SK-N-SH (cell line): ENCODE data around the gene ABR. TPM values are rescaled to one million over a fixed set of nuclear protein-coding genes. Genes with fewer than 3 reads are reported as not detected.

Source experiments
- CTCF ChIA-PET: fragments of 300-600, 350-600 bp; formaldehyde crosslinking; extraction: SDS; loops from one replicate; lab custom pipeline; 2021; lab: Yijun Ruan, JAX
- POLR2A ChIA-PET: fragments of 350-600 bp; sonication (Branson Sonifier 250); formaldehyde crosslinking; extraction: SDS; loops from one replicate; lab custom pipeline; 2020; ENCODE audit warnings: antibody characterized with exemption, inconsistent platforms; lab: Yijun Ruan, JAX
- DNase-seq: peaks from one replicate; pipeline ENCODE4 v3.0.0; 2012
- H2AFZ ChIP-seq: fragments of 200-600 bp; sonication (generic); 2 replicates; pipeline ENCODE4 v1.8.1; 2016; ENCODE audit warnings: antibody characterized with exemption, mild to moderate bottlenecking, low read depth
- H3F3A ChIP-seq: fragments of 200-600 bp; sonication (generic); replicated peaks from 2 replicates; pipeline ENCODE3; 2016; ENCODE audit warnings: antibody characterized with exemption, mild to moderate bottlenecking; ENCODE audit not compliant: insufficient read depth
- H3K27ac ChIP-seq, 2 experiments: fragments of 200-500 bp in 1 of 2; fragments of 200-600 bp in 1 of 2; sonication (Bioruptor generic) in 1 of 2; sonication (generic), shearing (Covaris generic) in 1 of 2; 2 replicates each; pipeline versions ENCODE4 v1.5.1 to v1.6.1; 2014 to 2016; ENCODE audit warnings: low read depth in 2 of 2, inconsistent platforms in 1 of 2, low read length in 1 of 2, mild to moderate bottlenecking in 1 of 2, mixed read lengths in 1 of 2
- H3K27me3 ChIP-seq: fragments of 200-600 bp; sonication (generic), shearing (Covaris generic); 2 replicates; pipeline ENCODE4 v1.6.1; 2016; ENCODE audit warnings: mixed run types; ENCODE audit not compliant: insufficient read depth
- H3K36me3 ChIP-seq, 2 experiments: fragments of 200-500 bp in 1 of 2; fragments of 200-600 bp in 1 of 2; sonication (Bioruptor generic) in 1 of 2; sonication (generic) in 1 of 2; replicated peaks in 1 of 2; 2 replicates each; pipeline versions ENCODE3 to v1.5.1; 2014 to 2016; ENCODE audit warnings: low read length in 1 of 2, mild to moderate bottlenecking in 1 of 2; ENCODE audit not compliant: insufficient read depth in 2 of 2, control insufficient read depth in 1 of 2
- H3K4me1 ChIP-seq, 2 experiments: fragments of 200-500 bp in 1 of 2; fragments of 200-600 bp in 1 of 2; sonication (Bioruptor generic) in 1 of 2; sonication (generic), shearing (Covaris generic) in 1 of 2; 2 replicates each; pipeline versions ENCODE4 v1.5.1 to v1.6.1; 2014 to 2016; ENCODE audit warnings: low read depth in 1 of 2, low read length in 1 of 2, mixed run types in 1 of 2; ENCODE audit not compliant: insufficient read depth in 2 of 2, control insufficient read depth in 1 of 2
- H3K4me2 ChIP-seq: fragments of 200-600 bp; sonication (generic), shearing (Covaris generic); 2 replicates; pipeline ENCODE4 v1.6.1; 2017; ENCODE audit warnings: mixed run types
- H3K4me3 ChIP-seq, 2 experiments: fragments of 200-500 bp in 1 of 2; fragments of 200-600 bp in 1 of 2; sonication (Bioruptor generic) in 1 of 2; sonication (generic), shearing (Covaris generic) in 1 of 2; 2 replicates each; pipeline versions ENCODE4 v1.5.1 to v1.8.1; 2014 to 2016; ENCODE audit warnings: low read depth in 2 of 2, inconsistent platforms in 1 of 2, low read length in 1 of 2, mild to moderate bottlenecking in 1 of 2, mixed read lengths in 1 of 2, moderate library complexity in 1 of 2
- H3K79me2 ChIP-seq: fragments of 200-600 bp; sonication (generic); 2 replicates; pipeline ENCODE4 v1.8.1; 2017; ENCODE audit warnings: mild to moderate bottlenecking; ENCODE audit not compliant: insufficient read depth
- H3K9ac ChIP-seq: fragments of 200-600 bp; sonication (generic); 2 replicates; pipeline ENCODE4 v1.6.1; 2017; ENCODE audit warnings: mixed run types
- H3K9me2 ChIP-seq: fragments of 200-600 bp; sonication (generic); 2 replicates; pipeline ENCODE4 v1.6.1; 2017; ENCODE audit warnings: mixed run types
- H3K9me3 ChIP-seq: fragments of 200-600 bp; sonication (generic); 2 replicates; pipeline ENCODE4 v1.6.1; 2017; ENCODE audit warnings: mixed run types, mild to moderate bottlenecking, moderate library complexity
- H4K20me1 ChIP-seq: fragments of 200-600 bp; sonication (generic); 2 replicates; pipeline ENCODE4 v1.6.1; 2017; ENCODE audit warnings: mild to moderate bottlenecking, mixed run types; ENCODE audit not compliant: insufficient read depth
- CHD2 ChIP-seq: fragments of 150-350 bp; IDR thresholded peaks from 2 replicates; pipeline ENCODE4 v1.6.1; 2018; ENCODE audit warnings: low read length; ENCODE audit not compliant: partially characterized antibody
- EP300 ChIP-seq, 2 experiments: IDR thresholded peaks; 2 replicates each; pipeline versions ENCODE4 v1.4.0 to v1.6.1; 2012; ENCODE audit warnings: borderline replicate concordance in 1 of 2, low read depth in 1 of 2, low read length in 1 of 2
- EZH2phosphoT487 ChIP-seq: fragments of 200-600 bp; sonication (generic); IDR thresholded peaks from 2 replicates; pipeline ENCODE4 v1.6.1; 2017; ENCODE audit warnings: low read depth, mixed run types, mild to moderate bottlenecking, antibody characterized with exemption, moderate library complexity, borderline replicate concordance
- FOXJ3 ChIP-seq: sonication (generic); formaldehyde crosslinking; IDR thresholded peaks from 2 replicates; pipeline ENCODE4 v1.5.1; 2020; ENCODE audit warnings: mild to moderate bottlenecking, missing genetic modification reagents
- GABPA ChIP-seq: IDR thresholded peaks from 2 replicates; pipeline ENCODE4 v1.4.0; 2012; ENCODE audit warnings: low read depth, mild to moderate bottlenecking
- MEF2A ChIP-seq: IDR thresholded peaks from 2 replicates; pipeline ENCODE4 v1.4.0; 2012; ENCODE audit warnings: low read depth, borderline replicate concordance
- MXI1 ChIP-seq: IDR thresholded peaks from 2 replicates; pipeline ENCODE4 v1.6.1; 2012; ENCODE audit warnings: mild to moderate bottlenecking, low read depth, low read length, improper control_type of control experiment
- NFIC ChIP-seq: IDR thresholded peaks from 2 replicates; pipeline ENCODE4 v1.4.0; 2012; ENCODE audit warnings: borderline replicate concordance
- NRF1 ChIP-seq: IDR thresholded peaks from 2 replicates; pipeline ENCODE4 v1.6.1; 2012; ENCODE audit warnings: low read depth, mild to moderate bottlenecking, low read length
- PBX3 ChIP-seq: IDR thresholded peaks from 2 replicates; pipeline ENCODE4; 2012
- RCOR1 ChIP-seq: fragments of 150-350 bp; IDR thresholded peaks from 2 replicates; pipeline ENCODE4 v1.6.1; 2017; ENCODE audit warnings: antibody characterized with exemption, low read length
- REST ChIP-seq: IDR thresholded peaks from 2 replicates; pipeline ENCODE4 v1.6.1; 2012; ENCODE audit warnings: mild to moderate bottlenecking, low read depth, low read length, moderate library complexity
- RXRA ChIP-seq: IDR thresholded peaks from 2 replicates; pipeline ENCODE4 v1.4.0; 2012; ENCODE audit warnings: low read depth, mild to moderate bottlenecking, borderline replicate concordance
- SMC3 ChIP-seq: IDR thresholded peaks from 2 replicates; pipeline ENCODE4 v1.6.1; 2012; ENCODE audit warnings: low read depth, low read length, improper control_type of control experiment
- TAF1 ChIP-seq: IDR thresholded peaks from 2 replicates; pipeline ENCODE4 v1.6.1; 2012; ENCODE audit warnings: low read depth, mild to moderate bottlenecking, low read length, moderate library complexity, borderline replicate concordance
- TCF12 ChIP-seq: IDR thresholded peaks from 2 replicates; pipeline ENCODE4 v1.4.0; 2012
- YY1 ChIP-seq: IDR thresholded peaks from 2 replicates; pipeline ENCODE4 v1.4.0; 2012; ENCODE audit warnings: low read depth, mild to moderate bottlenecking
- WGBS: methylation state at CpG from one replicate; pipeline ENCODE4 v1.1.6; 2017; ENCODE audit warnings: low lambda C conversion rate; 5-methylcytosine and 5-hydroxymethylcytosine counted together
- polyA plus RNA-seq, 3 experiments: library from polyadenylated mRNA; depleted of rRNA; stranded (reverse); fragments of >200 nt; gene quantifications; 2 replicates each; pipeline ENCODE4 v1.2.3, GENCODE V29; 2012
- TF ChIP-seq, protein P1 (sequence below): IDR thresholded peaks from 2 replicates; pipeline ENCODE4 v1.4.0; 2012; ENCODE audit warnings: low read depth

The ABR gene
- polyA plus RNA-seq, 1 of the 3 experiments (the other 2 are of a cell fraction), result 117 TPM

DNA sequence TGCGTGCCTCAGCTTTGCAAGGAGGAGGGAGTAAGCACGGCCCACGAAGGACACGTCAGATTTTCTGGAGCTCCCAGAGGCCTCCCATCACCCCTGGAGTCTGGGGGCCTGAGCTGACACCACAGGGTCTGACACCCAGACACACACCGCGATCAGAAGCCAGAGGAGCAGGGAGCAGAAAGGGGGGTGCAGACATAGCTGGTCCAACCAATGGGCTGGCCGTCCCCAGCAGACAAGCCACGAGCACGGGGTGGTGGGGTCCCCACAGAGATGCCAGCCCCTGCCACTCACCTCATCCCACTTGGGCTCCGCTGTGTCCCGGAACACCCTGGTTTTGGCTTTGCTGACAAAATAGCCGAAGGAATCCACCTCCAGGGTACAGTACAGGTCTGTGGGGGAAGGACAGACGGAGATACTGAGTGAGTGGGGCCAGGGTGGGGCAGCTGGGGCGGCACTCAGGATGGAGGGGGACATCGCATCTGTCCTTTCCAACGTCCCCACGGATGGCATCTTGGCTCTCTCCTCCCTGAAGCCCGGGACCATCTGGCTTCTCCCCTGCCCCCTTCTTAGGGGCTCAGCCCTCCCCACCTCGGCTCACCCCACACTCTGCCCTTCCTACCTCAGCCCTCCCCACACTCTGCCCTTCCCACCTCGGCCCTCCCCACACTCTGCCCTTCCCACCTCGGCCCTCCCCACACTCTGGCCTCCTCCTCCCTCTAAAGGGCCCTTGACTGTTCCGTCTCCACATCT, 129.4 kb downstream of the ABR start:
- Histone ChIP-seq H3K4me3 (no peak overlapping the region), H3K79me2 (no peaks in the 10 kb centered on the region), H3K9me3 (no peaks in the 10 kb centered on the region), H3K36me3 (peaks cover 15 to 33% of the 10 kb centered on the region in 2 experiments), H3K9ac (no peak overlapping the region), H3K9me2 (no peaks in the 10 kb centered on the region), H3K27ac (no peak overlapping the region), H3K27me3 (no peaks in the 10 kb centered on the region), H3F3A (no peaks in the 10 kb centered on the region), H4K20me1 (no peaks in the 10 kb centered on the region), H2AFZ (no peak overlapping the region), H3K4me1 (no peaks in the 10 kb centered on the region; a peak in 1 of 4 replicates), H3K4me2 (no peak overlapping the region)
- POLR2A ChIA-PET, result interaction anchor here (0.5 kb wide), 1 partner anchor 35 kb away, joined by 3 read pairs; no protein-coding TSS in a partner anchor
- no peak for DNase-seq
- 91% methylated on average over 11 of the region's 22 CpGs for WGBS
- CTCF ChIA-PET, result interaction anchor here (0.8 to 1.2 kb wide), 5 partner anchors 8 to 52 kb away, joined by 3 to 6 read pairs (median 4); no protein-coding TSS in a partner anchor
- no peak for TF ChIP-seq NFIC
- TF ChIP-seq RXRA, result no peak
- TF ChIP-seq EP300 (IDR thresholded peaks at IDR 0.05; ENCODE audit: borderline replicate concordance in 1 of 2, low read depth in 1 of 2, low read length in 1 of 2), result no peak
- no peak for TF ChIP-seq EZH2phosphoT487
- TF ChIP-seq FOXJ3 (CRISPR knock-in tag), result no peak
- no peak for TF ChIP-seq SMC3
- no peak for TF ChIP-seq TAF1
- no peak for TF ChIP-seq NRF1
- TF ChIP-seq MEF2A, result no peak
- no peak for TF ChIP-seq CHD2
- TF ChIP-seq RCOR1, result no peak
- TF ChIP-seq GABPA, result no peak
- TF ChIP-seq, protein P1, sequence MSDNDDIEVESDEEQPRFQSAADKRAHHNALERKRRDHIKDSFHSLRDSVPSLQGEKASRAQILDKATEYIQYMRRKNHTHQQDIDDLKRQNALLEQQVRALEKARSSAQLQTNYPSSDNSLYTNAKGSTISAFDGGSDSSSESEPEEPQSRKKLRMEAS, result no peak
- TF ChIP-seq TCF12, result no peak
- TF ChIP-seq REST, result no peak
- TF ChIP-seq MXI1, result no peak
- no peak for TF ChIP-seq YY1
- TF ChIP-seq PBX3, result no peak
